ENCODE results near the gene SLC26A9.
A peak's percentile ranks its signal among the peaks of the same experiment; 100 is the strongest.

SLC26A9 gene, protein sequence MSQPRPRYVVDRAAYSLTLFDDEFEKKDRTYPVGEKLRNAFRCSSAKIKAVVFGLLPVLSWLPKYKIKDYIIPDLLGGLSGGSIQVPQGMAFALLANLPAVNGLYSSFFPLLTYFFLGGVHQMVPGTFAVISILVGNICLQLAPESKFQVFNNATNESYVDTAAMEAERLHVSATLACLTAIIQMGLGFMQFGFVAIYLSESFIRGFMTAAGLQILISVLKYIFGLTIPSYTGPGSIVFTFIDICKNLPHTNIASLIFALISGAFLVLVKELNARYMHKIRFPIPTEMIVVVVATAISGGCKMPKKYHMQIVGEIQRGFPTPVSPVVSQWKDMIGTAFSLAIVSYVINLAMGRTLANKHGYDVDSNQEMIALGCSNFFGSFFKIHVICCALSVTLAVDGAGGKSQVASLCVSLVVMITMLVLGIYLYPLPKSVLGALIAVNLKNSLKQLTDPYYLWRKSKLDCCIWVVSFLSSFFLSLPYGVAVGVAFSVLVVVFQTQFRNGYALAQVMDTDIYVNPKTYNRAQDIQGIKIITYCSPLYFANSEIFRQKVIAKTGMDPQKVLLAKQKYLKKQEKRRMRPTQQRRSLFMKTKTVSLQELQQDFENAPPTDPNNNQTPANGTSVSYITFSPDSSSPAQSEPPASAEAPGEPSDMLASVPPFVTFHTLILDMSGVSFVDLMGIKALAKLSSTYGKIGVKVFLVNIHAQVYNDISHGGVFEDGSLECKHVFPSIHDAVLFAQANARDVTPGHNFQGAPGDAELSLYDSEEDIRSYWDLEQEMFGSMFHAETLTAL

DNA sequence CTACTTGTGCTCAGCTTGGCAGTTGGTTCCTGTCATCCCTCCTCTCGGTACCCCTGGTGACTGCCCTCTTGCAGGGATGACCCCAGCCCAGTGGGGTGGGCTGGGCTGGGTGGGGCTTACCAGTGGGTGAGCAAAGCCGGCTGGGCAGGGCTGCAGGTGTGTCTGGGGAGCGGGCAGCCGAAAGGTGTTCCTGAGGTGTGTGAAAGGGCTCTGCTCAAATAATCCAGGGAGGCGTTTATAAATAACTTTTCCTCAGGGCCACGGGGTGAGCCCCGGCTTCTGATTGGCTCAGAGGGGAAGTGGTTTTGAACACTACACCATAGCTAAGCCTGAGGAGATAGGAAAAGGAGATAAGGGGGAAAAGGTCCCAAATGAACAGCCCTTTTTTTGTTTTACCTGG is at the start of gene SLC26A9:
SLC26A9 (minus strand) TSS at position 212 of the 400 bp plus-strand sequence. CDS start 7,636 bp downstream, outside the sequence.
- no peak for DNase-seq (ENCODE audit: low read depth in 2 of 3, low spot score in 1 of 3)

DNA sequence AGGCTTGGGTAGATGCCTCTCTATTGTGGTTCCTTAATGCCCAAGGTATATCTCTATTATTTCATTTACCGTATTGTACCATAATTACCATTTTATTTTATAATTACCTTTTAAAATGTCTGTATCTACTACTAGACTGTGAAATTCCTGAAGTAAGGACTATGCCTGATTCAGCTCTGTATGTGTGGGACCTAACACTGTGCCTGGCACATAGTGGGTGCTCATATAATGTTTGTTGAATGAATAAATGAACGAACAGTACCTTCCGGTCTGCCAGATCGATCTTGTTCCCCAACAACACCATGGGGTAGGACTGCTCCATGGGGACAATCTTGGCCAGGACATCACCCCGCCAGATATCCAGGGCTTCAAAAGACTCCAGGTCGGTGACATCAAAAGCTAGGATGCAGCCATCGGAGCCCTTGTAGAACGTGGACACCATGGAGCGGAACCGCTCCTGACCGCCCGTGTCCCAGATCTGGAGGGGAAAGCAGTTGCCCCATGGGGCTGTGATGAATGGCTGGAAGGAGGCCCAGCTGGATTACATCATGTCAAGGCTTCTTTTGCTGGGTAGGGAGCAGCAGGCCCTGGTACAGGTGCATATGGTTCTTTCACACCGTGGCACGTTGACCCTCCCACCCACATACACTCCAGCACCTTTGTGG is 49.1 kb upstream of the SLC26A9 start:
- no peak for DNase-seq (ENCODE audit: low read depth in 2 of 3, low spot score in 1 of 3)

GRCh38 chr1:205991237-205991636 is 48.0 kb upstream of the SLC26A9 start:
- no peak for DNase-seq (ENCODE audit: low read depth in 2 of 3, low spot score in 1 of 3)

- DNase-seq (ENCODE audit: low read depth in 2 of 3, low spot score in 1 of 3), result no peak
Measured at GRCh38 chr1:205990226-205990625, 47.0 kb upstream of the SLC26A9 start.

DNA sequence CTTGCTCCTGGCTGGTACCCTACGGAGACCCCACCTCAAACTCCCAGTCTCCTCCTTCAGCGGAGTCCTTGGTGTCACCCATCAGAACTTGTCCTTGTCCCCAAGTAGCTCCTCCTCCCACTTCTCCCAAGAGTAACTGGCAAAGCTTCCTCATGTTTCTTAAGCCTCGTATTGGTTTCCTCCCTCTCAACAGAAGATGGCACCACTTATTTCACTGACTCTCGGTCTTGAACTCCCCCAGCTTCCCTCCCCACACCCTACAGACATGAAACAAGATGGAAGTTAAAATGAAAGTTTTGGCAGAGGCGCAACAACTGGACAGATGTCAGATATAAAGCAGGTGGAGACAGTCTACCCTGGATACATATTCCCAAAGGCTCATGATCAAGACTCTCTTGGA is 46.5 kb upstream of the SLC26A9 start:
- no peak for DNase-seq (ENCODE audit: low read depth in 2 of 3, low spot score in 1 of 3)

DNA sequence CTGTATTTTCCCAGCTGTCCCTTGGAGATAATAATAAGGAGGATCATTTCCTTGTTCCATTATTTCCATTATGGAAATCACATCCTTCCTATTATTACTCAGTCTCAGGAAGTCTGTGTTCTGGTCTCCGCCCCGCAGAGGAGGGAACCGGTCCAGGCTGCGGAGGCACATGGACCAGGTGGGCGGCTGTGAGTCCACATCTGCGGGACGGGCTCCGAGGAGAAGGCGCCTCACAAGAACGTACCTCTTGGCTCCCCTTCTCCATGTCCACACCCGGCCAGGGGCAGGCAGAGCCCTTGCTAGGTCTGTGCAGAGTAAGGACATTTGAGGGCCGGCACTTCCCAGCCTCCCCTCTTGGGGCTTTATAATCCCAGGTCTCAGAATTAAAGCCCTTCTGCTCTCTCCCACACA is 45.3 kb upstream of the SLC26A9 start:
- DNase-seq (ENCODE audit: low read depth in 2 of 3, low spot score in 1 of 3), result no peak

DNA sequence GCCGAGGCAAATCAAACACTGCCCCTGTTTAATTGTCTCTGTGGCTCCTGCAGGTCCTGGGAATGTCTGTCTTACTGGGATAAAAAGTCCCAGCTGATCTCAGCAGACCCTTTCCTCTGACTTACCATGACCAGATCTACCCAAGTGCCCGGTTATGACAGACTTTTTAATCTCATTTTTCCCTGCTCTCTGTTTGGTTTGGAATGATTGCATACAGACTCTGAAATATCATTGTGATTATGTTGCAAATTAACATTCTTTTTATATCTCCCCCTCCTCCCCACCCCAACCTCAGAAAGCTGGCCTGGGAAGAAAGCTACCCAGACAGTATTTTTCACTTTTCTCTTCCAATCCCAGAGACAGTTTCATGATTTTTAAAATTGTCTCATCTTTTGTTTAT is 43.6 kb upstream of the SLC26A9 start:
- DNase-seq (ENCODE audit: low read depth in 2 of 3, low spot score in 1 of 3), result no peak

DNA sequence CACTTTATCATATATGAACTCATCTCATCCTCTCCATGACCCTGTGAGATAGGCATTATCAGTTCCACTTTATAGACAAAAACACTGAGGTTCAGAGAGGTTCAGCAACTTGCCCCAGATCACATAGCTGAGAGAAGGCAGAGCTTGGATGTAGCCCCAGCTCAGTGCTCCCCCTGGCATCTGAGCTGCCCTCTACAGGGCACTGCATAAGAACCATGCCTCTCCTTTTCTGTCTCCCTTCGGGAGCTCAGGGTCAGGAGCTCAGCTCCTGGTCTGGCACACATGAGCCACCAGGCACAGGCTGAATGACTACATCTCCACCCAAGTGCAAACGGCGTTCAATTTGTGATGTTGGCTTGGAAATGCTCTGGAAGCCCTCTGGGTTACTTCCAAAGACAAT is 43.0 kb upstream of the SLC26A9 start:
- no peak for DNase-seq (ENCODE audit: low read depth in 2 of 3, low spot score in 1 of 3)

GRCh38 chr1:205985330-205986005 is 42.2 kb upstream of the SLC26A9 start:
- no peak for DNase-seq (ENCODE audit: low read depth in 2 of 3, low spot score in 1 of 3)

GRCh38 chr1:205983925-205984725 is 40.9 kb upstream of the SLC26A9 start:
- DNase-seq (ENCODE audit: low read depth in 2 of 3, low spot score in 1 of 3), result no peak

GRCh38 chr1:205981257-205981656 is 38.0 kb upstream of the SLC26A9 start:
- no peak for DNase-seq (ENCODE audit: low read depth in 2 of 3, low spot score in 1 of 3)

DNA sequence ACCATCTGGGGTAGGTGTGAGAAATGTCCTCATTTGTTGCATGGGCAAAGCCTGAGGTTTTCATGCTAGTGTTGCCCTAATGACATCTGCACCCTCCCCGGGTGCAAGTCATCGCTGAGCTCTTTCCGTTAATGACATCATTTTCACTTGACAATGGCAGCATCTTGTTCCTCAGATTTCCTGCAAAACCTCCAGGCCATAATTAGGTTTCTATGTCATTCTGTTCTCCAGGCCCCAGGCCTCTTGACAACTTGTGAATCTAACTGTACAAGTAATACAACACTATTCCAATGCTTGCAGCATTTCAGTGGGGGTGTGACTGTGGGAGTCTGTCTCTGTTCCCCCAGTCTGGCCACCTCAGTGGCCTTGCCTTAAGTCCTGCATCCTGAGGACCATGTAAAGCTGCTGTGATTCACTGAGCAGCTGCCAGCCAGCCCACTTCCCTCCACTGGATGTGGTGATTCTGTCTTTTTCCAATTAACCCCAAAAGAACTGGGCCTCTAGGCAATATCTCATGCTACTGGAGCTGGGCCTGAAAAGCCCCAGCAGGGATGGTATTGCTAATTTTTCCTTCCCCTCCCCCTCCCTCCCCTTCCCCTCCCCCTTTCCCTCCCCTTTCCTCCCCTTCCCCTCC is 37.1 kb upstream of the SLC26A9 start:
- DNase-seq (ENCODE audit: low read depth in 2 of 3, low spot score in 1 of 3), result no peak

DNA sequence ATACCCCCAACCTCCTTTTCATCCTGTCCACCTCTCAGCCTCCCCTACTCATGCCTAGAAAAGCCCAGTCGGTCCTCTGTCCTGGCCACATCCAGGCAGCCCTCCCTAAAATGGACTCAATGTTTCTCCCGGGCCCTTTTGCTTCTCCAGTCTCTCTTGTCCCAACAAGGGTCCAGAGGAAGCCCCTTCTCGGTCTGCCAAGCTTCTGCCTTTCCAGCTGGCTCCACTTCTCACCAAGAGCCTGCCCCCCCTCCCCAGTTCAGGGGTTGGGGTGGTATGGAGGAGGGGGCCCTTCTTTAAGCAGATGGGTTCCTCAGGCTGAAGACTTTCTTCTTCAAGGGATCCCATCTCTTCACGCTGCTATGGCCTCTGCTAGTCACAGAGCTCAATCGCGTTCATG is 36.0 kb upstream of the SLC26A9 start:
- no peak for DNase-seq (ENCODE audit: low read depth in 2 of 3, low spot score in 1 of 3)

GRCh38 chr1:205978676-205979075 is 35.4 kb upstream of the SLC26A9 start:
- DNase-seq (ENCODE audit: low read depth in 2 of 3, low spot score in 1 of 3), result no peak

- DNase-seq (ENCODE audit: low read depth in 2 of 3, low spot score in 1 of 3), result peak; percentile 52 to 75 (median 70)
Measured at GRCh38 chr1:205977402-205978014, 34.3 kb upstream of the SLC26A9 start.

GRCh38 chr1:205976708-205977401 is 33.6 kb upstream of the SLC26A9 start:
- DNase-seq (ENCODE audit: low read depth in 2 of 3, low spot score in 1 of 3), result no peak

- no peak for DNase-seq (ENCODE audit: low read depth in 2 of 3, low spot score in 1 of 3)
Measured at GRCh38 chr1:205976036-205976435, 32.8 kb upstream of the SLC26A9 start.

DNA sequence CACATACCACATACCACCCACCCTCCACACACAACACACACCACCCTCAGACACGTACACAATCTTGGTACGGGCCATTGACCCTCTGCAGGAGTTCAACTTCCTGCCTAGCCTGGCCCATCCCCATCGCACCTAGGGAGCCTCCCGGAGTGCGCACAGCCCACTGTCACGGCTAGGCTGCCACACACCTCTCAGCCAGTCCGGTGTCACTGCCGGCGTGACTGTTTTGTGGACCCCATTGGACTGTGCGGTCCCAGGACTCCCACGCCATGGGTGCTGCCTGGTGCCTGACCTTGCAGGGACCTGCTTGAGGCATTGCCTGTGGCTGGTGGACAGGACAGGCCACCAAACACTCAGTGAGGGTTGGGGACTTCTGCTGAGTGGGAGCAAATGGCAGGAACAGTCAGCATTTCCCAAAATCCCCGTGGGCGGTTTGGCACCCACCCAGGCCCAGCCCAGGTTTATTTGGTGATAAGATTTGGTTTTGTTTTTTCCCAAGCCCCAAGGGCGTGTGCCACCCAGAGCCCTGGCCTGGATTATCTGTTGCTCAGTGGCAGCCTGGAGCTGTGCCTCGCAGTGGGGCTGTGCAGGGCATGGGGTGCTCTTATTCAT is 32.2 kb upstream of the SLC26A9 start:
- DNase-seq (ENCODE audit: low read depth in 2 of 3, low spot score in 1 of 3), result no peak
